Astrocyte of the spinal cord (primary cell): ENCODE results near the gene KATNAL2.

Experiments used
- DNase-seq: peaks from one replicate; pipeline ENCODE4 v3.0.0; 2011; ENCODE audit warnings: low read depth, low spot score
- H3K4me3 ChIP-seq: 2 replicates; pipeline ENCODE4 v1.5.1; 2011; ENCODE audit warnings: low read depth, mild to moderate bottlenecking, low read length, moderate library complexity
- CTCF ChIP-seq: IDR thresholded peaks from 2 replicates; pipeline ENCODE4 v1.5.1; 2012; ENCODE audit warnings: low read depth, mild to moderate bottlenecking, low read length, inconsistent platforms
- in situ Hi-C: cut with HindIII; loops from 2 replicates; pipeline ENCODE4 v1.10.0; 2017; ENCODE audit warnings: low sequenced_read_pairs

The KATNAL2 gene

GRCh38 chr18:46917108-46917802 is at the start of gene KATNAL2, which contains the start of gene PIAS2:
KATNAL2 (plus strand) TSS chr18:46917602; CDS start chr18:46946873, 29,271 bp downstream.
PIAS2 (minus strand) TSS chr18:46917507; CDS start chr18:46917345, 162 bp downstream.
- DNase-seq = peak; percentile 74
- TF ChIP-seq CTCF = no peak
- peak within 1 kb of the TSS; percentile 68 for H3K4me3 ChIP-seq
- in situ Hi-C loops = no loop called here

GRCh38 chr18:46868169-46868921 is 49.1 kb upstream of the KATNAL2 start:
- H3K4me3 ChIP-seq = no peak overlapping the region
- no peak for TF ChIP-seq CTCF
- in situ Hi-C loops = no loop called here
- DNase-seq = no peak

- no peak overlapping the region for H3K4me3 ChIP-seq
- no peak for DNase-seq
- no peak for TF ChIP-seq CTCF
- in situ Hi-C loops = no loop called here
Measured at GRCh38 chr18:46877329-46877987, 39.9 kb upstream of the KATNAL2 start.

GRCh38 chr18:46883180-46883579 is 34.2 kb upstream of the KATNAL2 start:
- DNase-seq = no peak
- H3K4me3 ChIP-seq = no peak overlapping the region
- no peak for TF ChIP-seq CTCF
- in situ Hi-C loops = no loop called here

- H3K4me3 ChIP-seq = no peak overlapping the region
- in situ Hi-C loops = no loop called here
- no peak for DNase-seq
- TF ChIP-seq CTCF = no peak
Measured at GRCh38 chr18:46886893-46887292, 30.5 kb upstream of the KATNAL2 start.

GRCh38 chr18:46888965-46889364 is 28.4 kb upstream of the KATNAL2 start:
- TF ChIP-seq CTCF = no peak
- in situ Hi-C loops = no loop called here

More at GRCh38 chr18:46888965-46889364, 28.4 kb upstream of the KATNAL2 start:
- DNase-seq = no peak
- no peak overlapping the region for H3K4me3 ChIP-seq
